H9 (cell line): Measurements from ENCODE around the gene FKBP11. TPM values are rescaled to one million over a fixed set of nuclear protein-coding genes. Genes with fewer than 3 reads are reported as not detected.

Experiments used
- DNase-seq: peaks from one replicate; pipeline ENCODE4 v3.0.0-alpha.2; 2017
- H2AFZ ChIP-seq: one replicate; pipeline ENCODE4 v1.6.1; 2013; ENCODE audit warnings: mild to moderate bottlenecking, low read length, control low read depth, moderate library complexity
- H2AK5ac ChIP-seq: 2 replicates; pipeline ENCODE4 v1.6.1; 2013; ENCODE audit warnings: low read length, control low read depth, mixed read lengths; ENCODE audit not compliant: insufficient read length
- H2BK120ac ChIP-seq: one replicate; pipeline ENCODE4 v1.6.1; 2013; ENCODE audit warnings: low read depth, mild to moderate bottlenecking, low read length, control low read depth, inconsistent platforms; ENCODE audit not compliant: poor library complexity, severe bottlenecking
- H2BK12ac ChIP-seq: 2 replicates; pipeline ENCODE4 v1.6.1; 2013; ENCODE audit warnings: low read length, control low read depth, mixed read lengths, low read depth; ENCODE audit not compliant: insufficient read length
- H2BK15ac ChIP-seq: 2 replicates; pipeline ENCODE4 v1.6.1; 2013; ENCODE audit warnings: low read depth, low read length, control low read depth
- H2BK20ac ChIP-seq: one replicate; pipeline ENCODE4 v1.6.1; 2013; ENCODE audit warnings: low read depth, mild to moderate bottlenecking, low read length, control low read depth, inconsistent platforms; ENCODE audit not compliant: poor library complexity, severe bottlenecking
- H2BK5ac ChIP-seq: 2 replicates; pipeline ENCODE4 v1.6.1; 2013; ENCODE audit warnings: low read length, control low read depth, mixed read lengths; ENCODE audit not compliant: insufficient read length
- H3K14ac ChIP-seq: 2 replicates; pipeline ENCODE4 v1.6.1; 2013; ENCODE audit warnings: low read length, control low read depth; ENCODE audit not compliant: insufficient read depth
- H3K18ac ChIP-seq: 2 replicates; pipeline ENCODE4 v1.6.1; 2013; ENCODE audit warnings: low read depth, mild to moderate bottlenecking, mixed read lengths, low read length, control low read depth; ENCODE audit not compliant: insufficient read length
- H3K23ac ChIP-seq: 2 replicates; pipeline ENCODE4 v1.6.1; 2013; ENCODE audit warnings: low read length, control low read depth, mixed read lengths, low read depth; ENCODE audit not compliant: insufficient read length
- H3K23me2 ChIP-seq: 2 replicates; pipeline ENCODE4 v1.6.1; 2013; ENCODE audit warnings: low read depth, mild to moderate bottlenecking, mixed read lengths, low read length, control low read depth; ENCODE audit not compliant: insufficient read length, poor library complexity, severe bottlenecking
- H3K27ac ChIP-seq: 2 replicates; pipeline ENCODE4 v1.5.1; 2013; ENCODE audit warnings: low read length, control low read depth, mixed read lengths, low read depth; ENCODE audit not compliant: insufficient read length
- H3K27me3 ChIP-seq: 2 replicates; pipeline ENCODE4 v1.6.1; 2013; ENCODE audit warnings: low read length, control low read depth, inconsistent platforms; ENCODE audit not compliant: insufficient read depth
- H3K4ac ChIP-seq: 2 replicates; pipeline ENCODE4 v1.6.1; 2013; ENCODE audit warnings: low read depth, mild to moderate bottlenecking, control low read depth, inconsistent platforms, low read length, moderate library complexity
- H3K4me1 ChIP-seq: 2 replicates; pipeline ENCODE4 v1.6.1; 2013; ENCODE audit warnings: low read length, control low read depth, inconsistent platforms; ENCODE audit not compliant: insufficient read depth
- H3K4me2 ChIP-seq: 2 replicates; pipeline ENCODE4 v1.6.1; 2013; ENCODE audit warnings: low read length, control low read depth, mixed read lengths; ENCODE audit not compliant: insufficient read length, insufficient read depth
- H3K56ac ChIP-seq: 2 replicates; pipeline ENCODE4 v1.6.1; 2013; ENCODE audit warnings: low read depth, mild to moderate bottlenecking, mixed read lengths, low read length, control low read depth; ENCODE audit not compliant: insufficient read length
- H3K79me1 ChIP-seq: 2 replicates; pipeline ENCODE4 v1.6.1; 2013; ENCODE audit warnings: low read depth, mild to moderate bottlenecking, moderate library complexity, low read length, control low read depth, inconsistent platforms; ENCODE audit not compliant: insufficient read depth, poor library complexity, severe bottlenecking
- H3K79me2 ChIP-seq: 2 replicates; pipeline ENCODE4 v1.6.1; 2013; ENCODE audit warnings: low read length, control low read depth, inconsistent platforms; ENCODE audit not compliant: insufficient read depth
- H3K9ac ChIP-seq: 2 replicates; pipeline ENCODE4 v1.6.1; 2013; ENCODE audit warnings: low read length, control low read depth, mixed read lengths; ENCODE audit not compliant: insufficient read length; ENCODE audit errors: extremely low read depth
- H3K9me3 ChIP-seq: one replicate; pipeline ENCODE4 v1.6.1; 2013; ENCODE audit warnings: low read depth, low read length, inconsistent platforms; ENCODE audit not compliant: control insufficient read depth
- H3T11ph ChIP-seq: one replicate; pipeline ENCODE4 v1.6.1; 2013; ENCODE audit warnings: mild to moderate bottlenecking, low read length, control low read depth, inconsistent platforms
- H4K20me1 ChIP-seq: one replicate; pipeline ENCODE4 v1.6.1; 2013; ENCODE audit not compliant: control insufficient read depth, insufficient read length, insufficient read depth
- H4K5ac ChIP-seq: 2 replicates; pipeline ENCODE4 v1.6.1; 2013; ENCODE audit warnings: low read depth, mild to moderate bottlenecking, mixed read lengths, low read length, control low read depth; ENCODE audit not compliant: insufficient read length
- H4K8ac ChIP-seq: replicated peaks from 2 replicates; pipeline ENCODE4 v1.6.1; 2013; ENCODE audit warnings: low read length, control low read depth, mixed read lengths, low read depth; ENCODE audit not compliant: insufficient read length
- H4K91ac ChIP-seq: 2 replicates; pipeline ENCODE4 v1.6.1; 2013; ENCODE audit warnings: low read depth, mild to moderate bottlenecking, moderate library complexity, mixed read lengths, low read length, control low read depth; ENCODE audit not compliant: insufficient read length
- H3K27ac Mint-ChIP-seq, 3 experiments: 2 replicates in 2 of 3; 3 replicates in 1 of 3; pipeline ENCODE4 v1.8.0; 2020 to 2021; ENCODE audit warnings: mixed read lengths in 3 of 3, mild to moderate bottlenecking in 1 of 3, moderate library complexity in 1 of 3
- H3K27me3 Mint-ChIP-seq: 2 replicates; pipeline ENCODE4 v1.8.0; 2021; ENCODE audit warnings: low read depth, mild to moderate bottlenecking, moderate library complexity, mixed read lengths
- H3K36me3 Mint-ChIP-seq, 3 experiments: 2 replicates in 2 of 3; 3 replicates in 1 of 3; pipeline ENCODE4 v1.8.0; 2020 to 2021; ENCODE audit warnings: low read depth in 3 of 3, mixed read lengths in 3 of 3; ENCODE audit not compliant: insufficient read depth in 1 of 3
- H3K4me1 Mint-ChIP-seq, 2 experiments: 2 replicates each; pipeline ENCODE4 v1.8.0; 2020; ENCODE audit warnings: mixed read lengths in 2 of 2
- H3K4me3 Mint-ChIP-seq, 2 experiments: 2 replicates in 1 of 2; 3 replicates in 1 of 2; pipeline ENCODE4 v1.8.0; 2020 to 2021; ENCODE audit warnings: mild to moderate bottlenecking in 2 of 2, mixed read lengths in 2 of 2, moderate library complexity in 1 of 2
- H3K9me3 Mint-ChIP-seq, 2 experiments: 2 replicates in 1 of 2; 3 replicates in 1 of 2; pipeline ENCODE4 v1.8.0; 2020; ENCODE audit warnings: mild to moderate bottlenecking in 2 of 2, mixed read lengths in 2 of 2, moderate library complexity in 1 of 2
- WGBS: extraction: QIAGEN DNeasy Blood & Tissue Kit; methylation state at CpG from one replicate; pipeline ENCODE4 v1.1.7; 2013; ENCODE audit warnings: missing lambda C conversion rate, low lambda C conversion rate, mixed read lengths; ENCODE audit not compliant: insufficient read length; ENCODE audit errors: extremely low coverage; 5-methylcytosine and 5-hydroxymethylcytosine counted together
- total RNA-seq: library from RNA; stranded (reverse); gene quantifications from 2 replicates; pipeline ENCODE4 v1.2.1, GENCODE V29; 2021
- TF ChIP-seq, protein P1 (sequence below): fragments of 200-600 bp; sonication (generic); conservative IDR thresholded peaks from 3 replicates; pipeline ENCODE4 v1.8.0; 2021; ENCODE audit warnings: antibody characterized with exemption, mild to moderate bottlenecking

FKBP11 gene
- total RNA-seq, 1 experiment from 2014 or later, result 40.8 TPM

DNA sequence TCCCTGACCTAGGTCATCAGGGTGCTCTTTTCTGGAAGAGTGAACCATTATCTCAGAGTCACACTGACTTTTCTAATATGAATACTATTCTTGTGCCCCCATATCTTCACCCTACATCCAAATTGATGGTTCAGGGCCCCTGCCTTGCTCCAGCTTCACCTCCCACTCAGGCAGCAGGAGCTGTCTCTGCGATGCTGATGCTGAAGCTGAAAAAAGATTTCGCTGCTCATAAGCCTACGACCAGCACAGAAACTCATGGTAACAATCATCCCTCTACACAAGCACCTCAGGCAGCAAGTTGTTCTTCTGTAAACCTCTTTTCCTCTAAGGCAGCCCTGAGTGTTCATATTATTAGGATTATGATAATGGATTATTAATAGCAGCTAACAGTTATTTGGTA lies 28.8 kb upstream of the FKBP11 start:
- TF ChIP-seq, protein P1, sequence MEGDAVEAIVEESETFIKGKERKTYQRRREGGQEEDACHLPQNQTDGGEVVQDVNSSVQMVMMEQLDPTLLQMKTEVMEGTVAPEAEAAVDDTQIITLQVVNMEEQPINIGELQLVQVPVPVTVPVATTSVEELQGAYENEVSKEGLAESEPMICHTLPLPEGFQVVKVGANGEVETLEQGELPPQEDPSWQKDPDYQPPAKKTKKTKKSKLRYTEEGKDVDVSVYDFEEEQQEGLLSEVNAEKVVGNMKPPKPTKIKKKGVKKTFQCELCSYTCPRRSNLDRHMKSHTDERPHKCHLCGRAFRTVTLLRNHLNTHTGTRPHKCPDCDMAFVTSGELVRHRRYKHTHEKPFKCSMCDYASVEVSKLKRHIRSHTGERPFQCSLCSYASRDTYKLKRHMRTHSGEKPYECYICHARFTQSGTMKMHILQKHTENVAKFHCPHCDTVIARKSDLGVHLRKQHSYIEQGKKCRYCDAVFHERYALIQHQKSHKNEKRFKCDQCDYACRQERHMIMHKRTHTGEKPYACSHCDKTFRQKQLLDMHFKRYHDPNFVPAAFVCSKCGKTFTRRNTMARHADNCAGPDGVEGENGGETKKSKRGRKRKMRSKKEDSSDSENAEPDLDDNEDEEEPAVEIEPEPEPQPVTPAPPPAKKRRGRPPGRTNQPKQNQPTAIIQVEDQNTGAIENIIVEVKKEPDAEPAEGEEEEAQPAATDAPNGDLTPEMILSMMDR, result no peak
- peaks cover 8 to 58% (median 33%) of the 10 kb centered on the region in 3 experiments; a peak in 6 of 7 replicates for H3K36me3 Mint-ChIP-seq
- no peak overlapping the region for H3K56ac ChIP-seq
- H4K8ac ChIP-seq, result no peak overlapping the region
- H2BK15ac ChIP-seq, result no peak overlapping the region
- H3K9ac ChIP-seq, result no peak overlapping the region
- H3K18ac ChIP-seq, result no peak overlapping the region
- 0 out of 2 replicates have a peak, but pooled peaks cover 2% of the 10 kb centered on the region for H3K4me1 ChIP-seq
- no peaks in the 10 kb centered on the region for H4K20me1 ChIP-seq
- no CpG with 5 or more reads among the region's 3 CpGs for WGBS
- H3K14ac ChIP-seq, result no peak overlapping the region
- H3T11ph ChIP-seq, result no peak overlapping the region
- no peak overlapping the region for H3K23ac ChIP-seq
- no peak overlapping the region for H2BK120ac ChIP-seq
- H3K9me3 ChIP-seq, result no peaks in the 10 kb centered on the region
- no peaks in the 10 kb centered on the region for H3K27me3 Mint-ChIP-seq
- no peak overlapping the region for H2BK5ac ChIP-seq
- H4K91ac ChIP-seq, result no peak overlapping the region
- no peaks in the 10 kb centered on the region for H3K79me1 ChIP-seq
- no peak overlapping the region for H3K27ac ChIP-seq
- no peak overlapping the region for H3K4ac ChIP-seq
- H3K79me2 ChIP-seq, result peaks cover 39% of the 10 kb centered on the region; the same call in 1 of the 2 replicates
- peaks cover 9% of the 10 kb centered on the region for H3K23me2 ChIP-seq
- no peak overlapping the region for H3K4me2 ChIP-seq
- peaks cover 23 to 24% of the 10 kb centered on the region in 2 experiments for H3K4me1 Mint-ChIP-seq
- DNase-seq, result no peak
- no peak overlapping the region for H3K27ac Mint-ChIP-seq
- H3K27me3 ChIP-seq, result no peaks in the 10 kb centered on the region
- no peak overlapping the region for H2BK12ac ChIP-seq
- no peak overlapping the region for H2AK5ac ChIP-seq
- H2BK20ac ChIP-seq, result no peak overlapping the region
- no peak overlapping the region for H2AFZ ChIP-seq
- no peaks in the 10 kb centered on the region; a peak in 1 of 5 replicates for H3K9me3 Mint-ChIP-seq
- no peak overlapping the region for H4K5ac ChIP-seq
- H3K4me3 Mint-ChIP-seq, result peak overlapping the region in 1 of 2 experiments; percentile 33; a peak in 1 of 5 replicates
